ENCODE results near the gene RNF111. TPM values are rescaled to one million over a fixed set of nuclear protein-coding genes. Genes with fewer than 3 reads are reported as not detected.
A peak's percentile ranks its signal among the peaks of the same experiment; 100 is the strongest.

RNF111 gene
- total RNA-seq (2014; rRNA removed; shearing (Covaris generic)), result 16.7 and 20.9 TPM in 2 replicates

DNA sequence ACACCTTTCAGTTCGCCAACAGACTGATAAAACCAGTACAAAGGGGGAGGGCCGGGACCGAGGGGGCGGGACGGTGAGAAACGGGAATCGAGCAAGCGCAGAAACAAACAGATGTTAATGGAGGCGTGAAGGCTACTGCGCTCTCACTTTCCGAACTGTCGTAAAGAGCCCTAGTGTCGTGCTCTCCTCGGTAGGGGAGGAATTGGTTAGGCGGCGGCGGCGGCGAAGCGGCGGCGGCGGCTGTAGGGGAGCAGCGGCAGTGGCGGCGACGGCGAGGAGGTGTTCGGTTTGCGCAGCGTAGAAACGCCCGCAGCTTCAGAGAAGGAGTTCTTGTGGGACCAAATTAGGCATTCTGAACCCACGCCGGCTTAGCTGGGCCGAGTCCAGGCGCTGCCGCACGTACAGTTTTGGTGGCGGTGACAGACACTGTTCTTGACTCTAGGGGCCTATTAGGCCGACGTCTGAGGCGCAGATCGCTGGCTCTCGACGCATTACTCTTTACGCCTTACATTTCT is at the start of gene RNF111:
Gene RNF111 (plus strand): TSS at position 173 of the 515 bp plus-strand sequence. CDS start 43,160 bp downstream, outside the sequence.
- peak; percentile 95 for DNase-seq (ENCODE audit: low read depth)

DNA sequence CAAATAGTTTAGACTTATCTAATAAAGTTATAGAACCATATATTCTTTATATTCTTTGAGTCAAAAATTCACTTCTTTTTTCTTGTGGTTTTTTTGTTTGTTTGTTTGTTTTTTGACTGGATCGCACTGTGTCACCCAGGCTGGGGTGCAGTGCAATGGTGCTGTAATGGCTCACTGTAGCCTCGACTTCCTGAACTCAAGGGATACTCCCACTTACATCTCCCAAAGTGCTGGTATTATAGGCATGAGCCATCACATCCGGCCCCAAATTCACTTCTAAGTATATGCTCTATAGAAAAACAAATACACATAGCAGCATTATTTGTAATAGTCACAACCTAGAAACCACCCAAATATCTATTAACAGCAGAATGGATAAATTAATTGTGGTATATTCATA is 40.3 kb upstream of the RNF111 start:
- DNase-seq (ENCODE audit: low read depth), result no peak

DNA sequence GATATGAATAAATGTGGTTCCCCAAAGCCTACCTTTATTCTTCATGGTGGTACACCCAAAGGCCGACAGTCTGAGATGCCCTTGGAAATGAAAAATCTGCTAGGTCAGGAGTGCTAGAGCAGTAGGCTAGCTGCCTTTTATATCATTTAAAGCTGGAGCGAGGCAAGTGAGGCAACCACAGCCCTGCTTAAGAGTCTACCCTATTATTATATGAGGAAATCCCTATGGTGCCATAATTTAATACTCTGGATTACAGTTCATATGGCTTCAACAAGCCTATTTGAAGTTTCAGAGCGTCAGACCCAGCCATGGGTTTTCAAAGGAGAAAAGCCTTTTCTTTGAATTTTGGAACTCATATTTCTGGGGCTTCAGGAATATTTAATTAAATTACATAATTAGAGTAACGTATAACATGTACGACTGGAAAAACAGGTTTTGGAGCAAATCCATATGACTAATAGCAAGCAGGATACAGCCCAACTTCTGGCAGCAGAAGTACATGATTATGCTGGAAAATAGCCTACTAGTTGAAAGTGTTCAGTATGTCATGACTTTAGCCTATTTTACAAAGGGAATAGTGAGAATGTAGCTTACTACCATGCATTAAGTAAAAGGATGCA is 36.0 kb upstream of the RNF111 start:
- peak; percentile 38 for DNase-seq (ENCODE audit: low read depth)

DNA sequence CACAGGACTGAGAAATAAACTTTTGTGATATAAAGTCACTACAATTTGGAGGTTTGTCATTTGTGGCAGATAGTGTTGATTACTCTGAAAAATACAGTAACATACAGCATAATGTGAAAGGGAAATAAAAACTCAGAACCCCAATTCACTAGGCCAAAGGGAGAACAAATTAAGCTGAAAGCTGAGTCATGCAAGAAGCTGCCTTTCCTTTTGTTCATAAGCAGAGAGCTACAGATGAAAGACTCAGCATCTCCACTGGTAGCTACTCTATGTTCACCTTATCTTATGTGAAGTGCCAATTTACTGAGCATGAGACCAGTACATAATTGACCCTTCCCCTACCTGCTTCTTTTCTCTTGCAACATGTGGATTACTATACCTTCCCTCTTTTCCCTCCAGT is 34.7 kb upstream of the RNF111 start:
- peak; percentile 40 for DNase-seq (ENCODE audit: low read depth)

DNA sequence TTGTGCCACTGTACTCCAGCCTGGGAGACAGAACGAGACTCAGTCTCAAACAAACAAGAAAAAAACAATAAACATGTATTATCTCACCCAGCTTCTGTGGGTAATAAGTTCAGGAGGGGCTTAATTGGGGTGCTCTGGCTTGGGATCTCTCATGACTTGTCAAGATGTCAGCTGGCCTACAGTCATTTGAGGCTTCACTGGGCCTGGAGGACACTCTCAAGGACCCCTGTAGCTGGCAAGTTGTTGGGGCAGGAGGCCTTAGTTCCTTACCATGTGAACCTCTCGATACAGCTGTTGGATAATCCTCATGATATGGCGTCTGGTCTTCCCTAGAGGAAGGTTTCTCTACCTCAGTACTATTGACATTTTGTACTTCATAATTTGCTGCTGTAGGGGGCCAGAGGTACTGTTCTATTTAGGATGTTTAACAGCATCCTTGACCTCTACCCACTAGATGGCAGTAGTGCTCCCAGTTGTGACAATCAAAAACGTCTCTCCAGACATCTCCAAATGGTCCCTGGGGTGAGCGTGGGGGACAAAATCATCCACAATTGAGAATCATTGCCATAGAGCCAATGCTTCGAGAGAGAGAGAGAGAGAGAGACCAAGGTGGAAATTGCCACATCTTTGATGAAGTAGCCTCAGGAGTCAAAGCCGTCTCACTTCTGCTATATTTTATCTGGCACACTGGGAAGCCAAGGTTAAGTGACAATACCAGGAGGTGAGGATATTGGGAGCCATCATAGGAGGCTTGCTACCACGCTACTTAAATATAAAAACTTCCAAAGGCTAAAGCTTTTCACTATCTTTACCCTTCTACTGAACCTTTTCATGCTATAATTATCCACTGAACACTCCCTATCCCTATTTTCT is 30.1 kb upstream of the RNF111 start:
- peak; percentile 71 for DNase-seq (ENCODE audit: low read depth)

DNA sequence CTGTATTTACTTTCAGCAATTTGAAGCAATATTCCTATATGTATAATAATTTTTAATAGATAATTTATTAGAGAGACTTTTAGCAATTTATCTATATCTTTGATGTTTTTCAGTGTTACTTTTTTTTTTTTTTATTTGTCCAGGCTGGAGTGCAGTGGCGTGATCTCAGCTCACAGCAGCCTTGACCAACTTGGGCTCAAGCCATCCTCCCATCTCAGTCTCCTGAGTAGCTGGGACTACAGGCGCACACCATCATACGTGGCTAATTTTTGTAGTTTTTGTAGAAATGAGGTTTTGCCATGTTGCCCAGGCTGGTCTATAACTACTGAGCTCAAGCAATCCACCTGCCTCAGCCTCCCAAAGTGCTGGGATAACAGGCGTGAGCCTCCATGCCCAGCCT is 28.7 kb upstream of the RNF111 start:
- DNase-seq (ENCODE audit: low read depth), result no peak

DNA sequence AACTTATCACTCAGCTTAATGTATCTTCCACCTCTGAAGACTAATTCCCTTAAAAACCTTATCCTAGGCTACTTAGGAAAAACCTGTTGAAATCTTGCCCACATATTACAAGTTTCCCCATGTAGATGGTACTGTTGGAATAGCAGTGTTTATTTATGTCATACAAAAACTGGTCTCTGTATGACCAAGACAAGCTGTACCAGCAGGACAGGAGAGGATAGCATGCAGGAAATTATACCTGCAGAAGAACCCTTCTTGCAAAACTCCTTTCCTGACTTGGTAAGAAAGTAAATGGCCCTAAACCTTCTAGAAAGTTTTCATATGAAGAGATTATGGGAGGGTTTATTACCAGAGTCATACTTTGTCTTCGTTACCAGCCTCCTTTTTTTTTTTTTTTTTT is 25.3 kb upstream of the RNF111 start:
- no peak for DNase-seq (ENCODE audit: low read depth)

DNA sequence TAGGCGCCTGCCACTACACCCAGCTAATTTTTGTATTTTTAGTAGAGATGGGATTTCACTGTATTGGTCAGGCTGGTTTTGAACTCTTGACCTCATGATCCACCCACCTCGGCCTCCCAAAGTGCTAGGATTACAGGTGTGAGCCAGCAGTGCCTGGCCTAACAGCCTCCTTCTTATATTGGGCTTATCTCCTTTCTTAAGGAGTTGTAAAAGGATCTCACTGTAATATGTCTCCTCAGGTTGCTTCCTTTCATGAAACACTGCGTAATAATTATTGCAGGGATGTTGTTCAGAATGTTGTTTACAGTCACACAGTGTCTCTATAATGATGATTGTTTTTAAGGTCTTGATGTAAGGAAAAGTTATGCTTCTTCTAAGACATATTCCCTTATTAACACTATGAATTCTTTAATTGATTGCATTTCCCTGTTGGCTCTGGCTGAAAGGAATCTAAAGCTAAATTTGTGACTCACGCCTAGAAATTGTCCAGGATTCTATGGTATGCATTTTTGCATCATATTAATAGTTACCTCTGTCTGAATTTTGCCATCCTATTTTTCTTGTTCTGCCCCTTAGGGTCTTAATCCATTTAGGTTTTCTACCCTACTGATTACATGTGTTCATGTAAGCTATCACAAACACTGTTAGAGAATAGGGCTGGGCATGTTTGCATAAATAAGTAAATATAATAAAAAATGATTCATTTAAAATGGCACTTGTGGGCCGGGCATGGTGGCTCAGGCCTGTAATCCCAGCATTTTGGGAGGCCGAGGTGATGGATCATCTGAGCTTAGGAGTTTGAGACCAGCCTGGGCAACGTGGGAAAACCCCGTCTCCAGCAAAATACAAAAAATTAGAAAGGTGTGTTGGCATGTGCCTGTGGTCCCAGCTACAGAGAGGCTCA is 24.5 kb upstream of the RNF111 start:
- DNase-seq (ENCODE audit: low read depth), result no peak

DNA sequence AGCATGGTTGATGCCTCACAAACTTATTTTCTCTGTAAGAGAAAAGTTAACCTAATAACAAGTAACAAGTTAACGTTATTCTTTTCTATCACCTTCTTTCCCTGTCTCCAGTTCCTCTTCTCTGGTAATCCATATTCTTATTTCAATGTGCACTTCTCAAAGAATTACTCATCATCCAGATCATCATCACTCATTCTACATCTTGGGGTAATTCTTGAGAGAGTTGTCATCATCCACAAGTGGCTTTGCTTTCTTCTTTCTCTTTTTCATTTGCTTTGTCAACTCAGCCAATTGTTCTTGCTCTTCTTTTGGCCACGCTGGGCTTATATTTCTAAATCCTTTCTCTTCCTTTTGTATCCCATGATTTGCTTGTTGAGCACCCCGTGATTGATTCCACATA is 20.8 kb upstream of the RNF111 start:
- peak; percentile 34 for DNase-seq (ENCODE audit: low read depth)

DNA sequence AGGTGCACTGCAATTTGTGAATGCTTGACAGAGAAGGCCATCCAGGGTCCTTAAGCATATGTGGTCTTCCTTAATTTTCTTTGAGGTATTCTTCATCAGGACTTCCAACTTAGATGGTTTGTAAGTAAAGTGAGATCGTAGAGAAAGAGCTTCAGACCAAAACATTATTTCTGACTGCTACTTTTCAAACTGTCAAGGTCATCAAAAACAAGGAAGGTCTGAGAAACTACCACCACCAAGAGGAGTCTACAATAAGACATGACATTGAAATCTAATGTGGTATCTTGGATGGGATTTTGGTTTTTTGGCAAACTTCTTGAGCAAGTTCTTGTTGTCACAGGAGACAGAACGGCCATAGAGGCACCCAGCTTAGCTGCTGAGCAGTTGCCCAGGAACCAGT is 20.0 kb upstream of the RNF111 start:
- no peak for DNase-seq (ENCODE audit: low read depth)

DNA sequence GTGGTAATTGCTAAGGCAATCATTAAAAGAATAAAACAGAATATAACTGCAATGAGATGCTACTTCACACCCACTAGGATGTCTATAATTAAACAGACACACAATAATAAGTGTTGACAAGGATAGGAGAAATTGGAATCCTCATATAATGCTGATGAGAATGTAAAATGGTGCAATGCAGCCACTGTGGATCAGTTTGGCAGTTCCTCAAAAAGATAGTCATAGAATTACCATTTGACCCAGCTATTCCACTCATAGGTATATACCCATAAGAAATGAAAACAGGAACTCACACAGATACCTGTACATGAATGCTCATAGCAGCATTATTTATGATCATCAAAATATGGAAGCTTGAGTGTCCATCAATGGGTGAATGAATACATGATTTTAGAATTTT is 9.6 kb upstream of the RNF111 start:
- no peak for DNase-seq (ENCODE audit: low read depth)

DNA sequence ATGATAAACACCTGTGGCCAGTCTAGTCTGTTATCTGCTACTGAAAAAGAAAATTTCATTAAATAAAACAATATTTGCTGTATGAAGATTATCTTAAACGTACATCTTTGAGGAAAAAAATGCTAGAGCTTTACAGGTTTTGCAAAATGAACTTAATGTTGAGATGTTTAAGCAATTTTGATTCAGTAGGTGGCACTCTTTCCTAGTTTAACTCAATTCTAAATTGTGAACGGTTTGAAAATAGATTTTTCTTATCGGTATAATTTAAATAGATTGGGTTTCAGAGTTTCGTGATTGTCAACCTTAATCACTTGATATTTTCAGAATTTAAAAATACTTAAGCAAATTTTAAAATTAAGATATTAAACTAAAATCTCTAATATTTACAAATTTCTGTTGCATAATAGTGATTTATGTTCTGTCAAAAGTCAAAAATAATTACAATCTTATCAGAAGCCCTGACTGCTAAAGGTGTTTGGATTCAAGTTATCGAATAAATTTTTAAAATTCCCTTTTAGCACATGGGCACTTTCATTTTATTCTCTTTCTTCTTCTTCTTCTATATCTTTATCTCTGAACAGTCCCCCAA is 7.0 kb upstream of the RNF111 start:
- DNase-seq (ENCODE audit: low read depth), result peak; percentile 40

DNA sequence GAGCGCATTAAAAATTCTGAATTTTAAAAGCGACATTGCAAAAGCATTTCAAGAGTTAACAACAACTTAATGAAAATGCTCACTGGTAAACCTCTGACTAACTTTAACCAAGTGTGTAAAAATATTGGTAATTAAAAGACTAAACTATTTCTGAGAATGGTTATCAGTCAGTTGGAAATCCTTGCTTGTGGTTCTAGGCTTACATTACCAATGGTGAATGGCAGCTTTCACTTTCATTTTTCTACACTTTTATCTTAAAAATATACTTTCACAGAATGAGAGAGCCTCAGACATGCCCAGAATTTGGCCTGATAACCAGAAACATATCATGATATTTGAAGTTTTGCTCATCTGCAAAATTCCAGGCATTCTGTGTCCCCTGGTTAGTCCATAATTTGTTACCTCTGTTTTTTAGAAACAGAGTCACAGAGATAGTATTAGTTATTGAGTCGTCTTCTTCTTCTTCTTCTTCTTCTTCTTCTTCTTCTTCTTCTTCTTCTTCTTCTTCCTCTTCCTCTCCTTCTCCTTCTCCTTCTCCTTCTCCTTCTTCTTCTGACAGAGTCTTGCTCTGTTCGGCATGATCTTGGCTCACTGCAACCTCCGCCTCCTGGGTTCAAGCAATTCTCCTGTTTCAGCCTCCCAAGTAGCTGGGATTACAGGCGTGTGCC is 5.5 kb upstream of the RNF111 start:
- DNase-seq (ENCODE audit: low read depth), result peak; percentile 17

DNA sequence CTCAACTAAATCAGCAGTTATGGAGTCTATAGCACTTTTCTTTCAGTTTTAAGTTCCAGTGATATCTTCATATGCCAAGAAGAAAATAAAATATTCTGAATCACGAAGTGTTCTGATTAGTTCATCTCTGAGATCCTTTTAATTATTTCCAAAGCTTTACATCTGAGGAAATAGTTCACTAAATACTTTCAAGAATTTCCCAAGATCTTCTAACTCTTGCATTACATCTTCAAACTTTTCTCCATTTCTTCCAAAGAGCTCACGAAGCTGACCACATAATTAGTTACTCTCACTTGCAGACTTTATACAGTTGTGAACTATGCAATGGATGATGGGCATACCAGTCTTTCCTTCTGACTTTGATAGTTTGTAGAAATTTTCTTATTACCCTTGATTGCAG is 4.2 kb upstream of the RNF111 start:
- DNase-seq (ENCODE audit: low read depth), result no peak

DNA sequence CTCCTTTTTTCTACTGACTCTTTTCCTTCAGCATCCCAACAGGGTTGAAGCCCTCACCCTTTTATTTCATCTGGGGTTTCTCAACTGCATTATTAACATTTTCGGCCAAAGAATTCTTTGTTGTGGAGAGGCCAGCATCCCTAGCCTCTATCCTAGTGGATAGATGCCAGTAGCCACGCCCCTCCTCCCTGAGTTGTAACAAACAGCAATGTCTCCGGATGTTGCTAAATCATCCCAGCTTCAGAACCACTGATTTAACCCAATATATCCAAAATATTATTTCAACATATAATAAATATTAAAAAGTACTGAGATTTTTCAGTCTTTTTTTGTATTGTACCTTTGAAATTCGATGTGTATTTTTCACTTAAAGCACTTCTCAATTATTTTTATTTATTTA is 2.0 kb upstream of the RNF111 start:
- no peak for DNase-seq (ENCODE audit: low read depth)

DNA sequence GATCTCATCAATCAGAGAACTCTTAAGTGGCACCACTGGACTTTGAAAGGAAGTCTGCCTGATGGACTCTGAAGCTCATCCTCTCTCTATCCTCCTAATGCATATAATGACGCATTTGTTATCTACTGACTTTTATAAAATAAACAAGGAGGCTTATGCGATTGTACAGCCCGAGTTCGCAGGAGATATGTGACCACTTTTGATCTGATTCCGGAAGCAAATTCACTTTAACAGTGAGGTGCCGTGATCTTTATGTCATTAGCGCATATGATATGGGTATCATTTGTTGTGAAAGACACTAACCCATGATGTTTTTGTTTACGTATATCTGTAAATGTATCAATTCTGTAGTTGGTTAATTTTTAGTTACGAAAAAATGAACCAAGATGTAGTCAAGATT is 427 bp upstream of the RNF111 start:
- DNase-seq (ENCODE audit: low read depth), result no peak

DNA sequence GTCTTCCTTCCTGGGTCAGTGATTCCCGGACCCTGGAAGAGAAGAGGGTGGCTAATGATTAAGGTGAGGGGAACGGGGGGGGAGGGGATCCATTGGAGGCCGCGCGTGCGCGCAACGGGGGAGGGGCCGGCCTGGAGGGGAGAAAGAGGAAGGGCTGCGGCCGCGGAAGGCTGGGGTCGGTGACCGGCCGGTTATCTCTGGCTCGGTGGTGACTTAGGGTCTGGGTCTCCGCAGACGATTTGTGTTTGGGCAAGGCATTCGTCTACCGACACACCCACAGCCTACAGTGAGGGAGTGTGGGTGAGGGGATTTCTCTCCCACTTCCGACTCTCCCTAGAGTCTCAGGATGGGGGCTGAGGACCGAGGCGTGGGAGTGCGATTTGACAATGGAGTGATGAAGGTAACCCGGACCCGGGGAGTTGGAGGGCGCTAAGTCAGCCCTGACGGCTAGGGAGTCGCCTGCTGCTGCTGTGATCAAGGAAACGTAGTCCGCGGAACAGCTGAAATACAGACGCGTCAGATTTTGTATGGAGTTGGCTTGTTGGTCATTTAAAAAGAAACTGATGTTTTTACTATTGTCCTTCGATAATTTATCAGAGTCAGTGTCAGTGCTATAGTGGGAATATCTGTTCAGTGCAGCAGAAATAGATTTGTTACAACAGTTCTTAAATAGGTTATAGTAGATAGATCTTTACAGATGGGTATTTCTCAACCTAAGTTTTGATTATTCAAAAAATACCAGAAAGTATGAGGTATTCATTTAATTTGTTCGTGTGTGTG is 733 bp downstream of the RNF111 start:
- peak; percentile 48 for DNase-seq (ENCODE audit: low read depth)

DNA sequence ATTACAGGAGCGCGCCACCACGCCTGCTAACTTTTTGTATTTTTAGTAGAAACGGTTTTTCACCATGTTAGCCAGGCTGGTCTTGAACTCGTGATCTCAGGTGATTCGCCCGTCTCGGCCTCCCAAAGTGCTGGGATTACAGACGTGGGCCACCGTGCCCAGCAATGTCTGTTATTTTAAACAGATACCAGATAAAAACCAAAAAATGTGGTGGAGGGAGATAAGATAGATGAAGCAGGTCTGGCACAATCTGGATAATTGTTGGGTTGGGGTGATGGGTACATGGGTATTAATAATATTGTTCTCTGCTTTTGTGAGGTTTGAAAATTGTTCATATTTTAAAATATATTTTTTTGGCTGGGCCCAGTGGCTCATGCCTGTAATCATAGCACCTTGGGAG is 4.7 kb downstream of the RNF111 start:
- no peak for DNase-seq (ENCODE audit: low read depth)

DNA sequence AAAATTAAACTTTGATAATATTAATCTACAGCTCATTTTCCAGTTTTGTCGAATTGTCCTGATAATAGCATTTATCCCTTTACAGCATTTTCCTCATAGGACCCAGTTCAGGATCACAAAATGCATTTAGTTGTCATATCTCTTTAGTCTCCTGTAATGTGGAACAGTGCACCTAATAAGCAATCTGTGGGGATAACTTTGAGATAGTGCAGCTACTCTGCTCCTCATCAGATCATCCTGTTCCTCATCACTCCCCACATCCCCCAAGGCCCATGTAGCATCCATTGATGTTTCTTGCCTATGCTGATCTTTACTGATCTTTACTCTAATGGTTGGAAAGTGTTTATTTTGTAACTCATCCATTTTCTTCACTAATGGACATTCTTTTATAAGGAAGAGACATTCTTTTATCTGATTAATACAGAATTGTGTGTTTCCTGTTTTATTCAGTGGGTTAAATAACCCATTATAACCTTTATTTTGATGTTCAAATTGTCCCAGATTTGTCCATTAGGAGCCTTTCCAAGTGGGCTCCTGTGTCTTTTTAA is 7.5 kb downstream of the RNF111 start:
- DNase-seq (ENCODE audit: low read depth), result no peak

DNA sequence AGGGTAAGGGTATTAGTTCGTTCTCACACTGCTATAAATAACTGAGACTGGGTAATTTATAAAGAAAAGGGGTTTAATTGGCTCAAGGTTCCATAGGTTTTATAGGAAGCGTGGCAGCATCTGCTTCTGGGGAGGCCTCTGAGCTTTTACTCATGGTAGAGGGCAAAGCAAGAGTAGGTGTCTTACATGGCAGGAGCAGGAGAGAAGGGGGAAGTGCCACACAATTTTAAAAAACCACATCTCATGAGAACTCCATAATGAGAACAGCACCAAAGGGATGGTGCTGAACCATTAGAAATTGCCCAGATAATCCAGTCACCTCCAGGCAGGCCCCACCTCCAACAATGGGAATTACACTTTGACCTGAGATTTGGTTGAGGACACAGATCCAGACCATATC is 12.2 kb downstream of the RNF111 start:
- no peak for DNase-seq (ENCODE audit: low read depth)

Data from M059J (cell line).